Uterus (tissue), 2 donors: ENCODE data around the gene ZNF578.
"Not testable (repeated sequence)": the region's sequence is repeated elsewhere in the genome, so short reads cannot be mapped to it uniquely, and the experiment has no call there.

Experiments used
- CTCF ChIP-seq, 4 experiments: fragments of 200-600 bp in 2 of 4; fragments of 450-650 bp in 2 of 4; sonication (generic) in 2 of 4; IDR thresholded peaks; one replicate each; pipeline ENCODE4 v1.5.1; 2016 to 2019; ENCODE audit warnings: antibody characterized with exemption in 4 of 4, mild to moderate bottlenecking in 2 of 4, moderate library complexity in 1 of 4
- POLR2A ChIP-seq, 2 donors: fragments of 450-650 bp; IDR thresholded peaks; one replicate each; pipeline ENCODE4 v1.6.1; 2016; ENCODE audit warnings: antibody characterized with exemption in 2 of 2, mild to moderate bottlenecking in 1 of 2, moderate library complexity in 1 of 2

GRCh38 chr19:52500474-52500873 lies 47.1 kb downstream of the ZNF578 start:
- TF ChIP-seq POLR2A, CTCF (IDR thresholded peaks at IDR 0.05): not testable (repeated sequence)
